Measurements from ENCODE around the gene CLCN3.
"Not testable (repeated sequence)": the region's sequence is repeated elsewhere in the genome, so short reads cannot be mapped to it uniquely, and the experiment has no call there.

The CLCN3 gene

DNA sequence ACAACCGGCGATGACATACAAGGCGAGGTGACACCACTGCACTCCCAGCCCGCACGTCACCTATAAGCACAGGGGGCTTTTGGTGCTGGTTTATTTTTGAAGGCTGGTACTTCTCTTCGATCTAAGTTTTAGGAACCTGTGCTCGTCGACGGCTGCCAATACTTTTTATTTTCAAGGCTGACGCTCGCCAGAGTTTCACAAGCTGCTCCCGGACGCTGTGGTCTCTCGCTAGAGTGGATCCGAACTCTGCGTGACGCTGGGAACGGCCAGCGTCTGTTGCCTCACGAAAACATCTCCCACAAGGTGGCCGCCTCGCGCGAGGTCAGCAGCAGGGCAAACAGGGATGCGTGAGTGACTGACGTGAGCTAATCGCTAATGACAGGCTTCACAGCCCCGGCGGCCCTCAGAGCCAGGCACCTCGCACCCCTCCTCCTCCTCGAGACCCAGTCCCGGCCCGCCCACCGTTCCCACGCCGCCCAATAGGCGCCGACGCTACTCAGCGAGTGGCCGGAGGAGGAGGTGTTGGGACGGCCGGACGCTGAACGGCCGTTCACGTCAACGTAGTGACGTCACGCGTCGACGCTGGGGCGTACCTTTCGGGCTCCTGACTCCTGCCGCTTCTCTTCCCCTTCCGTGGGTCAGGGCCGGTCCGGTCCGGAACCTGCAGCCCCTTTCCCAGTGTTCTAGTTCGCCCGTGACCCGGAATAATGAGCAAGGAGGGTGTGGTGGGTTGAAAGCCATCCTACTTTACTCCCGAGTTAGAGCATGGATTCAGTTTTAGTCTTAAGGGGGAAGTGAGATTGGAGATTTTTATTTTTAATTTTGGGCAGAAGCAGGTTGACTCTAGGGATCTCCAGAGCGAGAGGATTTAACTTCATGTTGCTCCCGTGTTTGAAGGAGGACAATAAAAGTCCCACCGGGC lies at the start of gene CLCN3:
TSS of gene CLCN3 (plus strand) at position 621 of the 922 bp plus-strand sequence. CDS start 15,351 bp downstream, outside the sequence.
- peaks cover 3% of the 10 kb centered on the region for H3K27me3 Mint-ChIP-seq (ENCODE audit: low read depth, poor library complexity)
- peak within 1 kb of the TSS; percentile 99 for H3K4me3 Mint-ChIP-seq
- H3K36me3 Mint-ChIP-seq (ENCODE audit: low read depth), result no peaks in the 10 kb centered on the region
- H3K4me1 Mint-ChIP-seq, result peaks cover 40% of the 10 kb centered on the region
- peak within 1 kb of the TSS; percentile 99 for H3K27ac Mint-ChIP-seq
- TF ChIP-seq, protein P1, sequence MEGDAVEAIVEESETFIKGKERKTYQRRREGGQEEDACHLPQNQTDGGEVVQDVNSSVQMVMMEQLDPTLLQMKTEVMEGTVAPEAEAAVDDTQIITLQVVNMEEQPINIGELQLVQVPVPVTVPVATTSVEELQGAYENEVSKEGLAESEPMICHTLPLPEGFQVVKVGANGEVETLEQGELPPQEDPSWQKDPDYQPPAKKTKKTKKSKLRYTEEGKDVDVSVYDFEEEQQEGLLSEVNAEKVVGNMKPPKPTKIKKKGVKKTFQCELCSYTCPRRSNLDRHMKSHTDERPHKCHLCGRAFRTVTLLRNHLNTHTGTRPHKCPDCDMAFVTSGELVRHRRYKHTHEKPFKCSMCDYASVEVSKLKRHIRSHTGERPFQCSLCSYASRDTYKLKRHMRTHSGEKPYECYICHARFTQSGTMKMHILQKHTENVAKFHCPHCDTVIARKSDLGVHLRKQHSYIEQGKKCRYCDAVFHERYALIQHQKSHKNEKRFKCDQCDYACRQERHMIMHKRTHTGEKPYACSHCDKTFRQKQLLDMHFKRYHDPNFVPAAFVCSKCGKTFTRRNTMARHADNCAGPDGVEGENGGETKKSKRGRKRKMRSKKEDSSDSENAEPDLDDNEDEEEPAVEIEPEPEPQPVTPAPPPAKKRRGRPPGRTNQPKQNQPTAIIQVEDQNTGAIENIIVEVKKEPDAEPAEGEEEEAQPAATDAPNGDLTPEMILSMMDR (IDR thresholded peaks at IDR 0.05), result no peak
- H3K9me3 Mint-ChIP-seq, result no peaks in the 10 kb centered on the region
- DNase-seq, result peak; percentile 96

DNA sequence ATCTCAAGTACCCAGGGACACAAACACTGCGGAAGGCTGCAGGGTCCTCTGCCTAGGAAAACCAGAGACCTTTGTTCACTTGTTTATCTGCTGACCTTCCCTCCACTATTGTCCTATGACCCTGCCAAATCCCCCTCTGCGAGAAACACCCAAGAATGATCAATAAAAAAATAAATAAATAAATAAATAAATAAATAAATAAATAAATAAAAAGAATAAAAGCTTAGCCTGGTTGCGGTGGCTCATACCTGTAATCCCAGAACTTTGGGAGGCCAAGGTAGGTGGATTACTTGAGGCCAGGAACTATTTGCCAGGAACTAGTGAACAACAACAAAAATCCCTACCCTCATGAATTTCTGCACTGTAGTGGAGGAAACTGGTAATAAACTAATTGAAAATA lies 49.4 kb upstream of the CLCN3 start:
- not testable (repeated sequence) for H3K4me1 Mint-ChIP-seq; H3K4me3 Mint-ChIP-seq; H3K9me3 Mint-ChIP-seq; H3K27ac Mint-ChIP-seq; H3K27me3 Mint-ChIP-seq (ENCODE audit: low read depth, poor library complexity); DNase-seq
- H3K36me3 Mint-ChIP-seq (ENCODE audit: low read depth), result peaks cover 52% of the 10 kb centered on the region

DNA sequence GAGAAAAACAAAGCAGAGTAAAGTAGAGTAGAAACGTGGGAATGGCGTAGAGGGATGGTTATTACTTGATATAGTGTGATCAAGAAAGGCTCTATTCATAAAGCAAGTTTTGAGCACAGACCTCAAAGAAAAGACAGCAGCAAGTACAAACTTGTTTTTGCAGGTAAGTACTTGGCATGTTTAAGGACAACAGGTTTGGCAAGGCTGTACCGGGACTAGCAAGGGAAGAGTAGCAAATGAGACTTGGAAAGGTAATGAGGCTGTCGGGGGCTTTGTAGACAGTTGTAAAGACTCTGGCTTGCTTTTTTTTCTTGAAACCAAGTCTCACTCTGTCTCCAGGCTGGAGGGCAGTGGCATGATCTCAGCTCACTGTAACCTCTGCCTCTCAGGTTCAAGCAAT lies 48.9 kb upstream of the CLCN3 start:
- TF ChIP-seq, protein P1 (IDR thresholded peaks at IDR 0.05), result no peak
- H3K27me3 Mint-ChIP-seq (ENCODE audit: low read depth, poor library complexity), result no peaks in the 10 kb centered on the region
- no peaks in the 10 kb centered on the region for H3K4me1 Mint-ChIP-seq
- H3K27ac Mint-ChIP-seq, result no peak overlapping the region
- no peak for DNase-seq
- peaks cover 4% of the 10 kb centered on the region for H3K9me3 Mint-ChIP-seq
- H3K4me3 Mint-ChIP-seq, result no peak overlapping the region
- H3K36me3 Mint-ChIP-seq (ENCODE audit: low read depth), result peaks cover 56% of the 10 kb centered on the region

DNA sequence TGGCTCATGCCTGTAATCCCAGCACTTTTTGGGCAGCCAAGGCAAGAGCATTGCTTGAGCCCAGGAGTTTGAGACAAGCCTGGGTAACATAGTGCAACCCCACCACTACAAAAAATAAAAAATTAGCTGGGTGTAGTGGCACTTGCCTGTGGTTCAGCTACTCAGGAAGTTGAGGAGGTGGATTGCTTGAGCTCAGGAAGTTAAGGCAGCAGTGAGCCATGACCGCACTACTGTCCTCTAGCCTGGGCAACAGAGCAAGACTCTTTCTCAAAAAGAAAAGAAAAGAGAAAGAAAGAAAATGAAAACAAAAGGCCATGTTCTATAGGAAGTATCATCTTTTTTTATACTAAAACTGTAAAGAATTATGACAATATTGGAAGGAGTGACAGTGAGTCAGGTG lies 46.5 kb upstream of the CLCN3 start:
- TF ChIP-seq, protein P1 (IDR thresholded peaks at IDR 0.05), result no peak
- DNase-seq, result no peak
- H3K4me3 Mint-ChIP-seq, result no peak overlapping the region
- H3K4me1 Mint-ChIP-seq, result no peaks in the 10 kb centered on the region
- peaks cover 58% of the 10 kb centered on the region for H3K36me3 Mint-ChIP-seq (ENCODE audit: low read depth)
- H3K9me3 Mint-ChIP-seq, result peaks cover 4% of the 10 kb centered on the region
- no peaks in the 10 kb centered on the region for H3K27me3 Mint-ChIP-seq (ENCODE audit: low read depth, poor library complexity)
- no peak overlapping the region for H3K27ac Mint-ChIP-seq

DNA sequence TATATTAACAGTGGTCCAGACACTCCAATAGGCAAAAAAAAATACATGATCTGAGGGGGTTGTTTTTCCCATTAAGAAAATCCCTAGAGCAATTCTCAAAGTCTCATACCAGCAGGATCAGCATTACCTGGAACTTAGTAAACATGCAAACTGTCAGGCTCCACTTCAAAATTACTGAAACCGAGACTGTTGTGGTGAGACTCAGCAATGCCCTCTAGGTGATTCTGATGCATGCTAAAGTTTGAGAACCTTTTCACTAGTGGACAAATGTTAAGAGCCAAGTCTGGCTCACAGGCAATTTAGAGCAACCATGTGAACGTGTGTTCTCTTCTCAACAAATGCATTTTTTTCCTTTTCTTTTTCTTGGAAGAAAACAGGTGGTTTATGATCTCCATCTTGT lies 38.2 kb upstream of the CLCN3 start:
- H3K27me3 Mint-ChIP-seq (ENCODE audit: low read depth, poor library complexity), result no peaks in the 10 kb centered on the region
- no peak for DNase-seq
- H3K36me3 Mint-ChIP-seq (ENCODE audit: low read depth), result peaks cover 37% of the 10 kb centered on the region
- no peaks in the 10 kb centered on the region for H3K4me1 Mint-ChIP-seq
- no peaks in the 10 kb centered on the region for H3K9me3 Mint-ChIP-seq
- TF ChIP-seq, protein P1 (IDR thresholded peaks at IDR 0.05), result no peak
- no peak overlapping the region for H3K4me3 Mint-ChIP-seq
- H3K27ac Mint-ChIP-seq, result no peak overlapping the region

DNA sequence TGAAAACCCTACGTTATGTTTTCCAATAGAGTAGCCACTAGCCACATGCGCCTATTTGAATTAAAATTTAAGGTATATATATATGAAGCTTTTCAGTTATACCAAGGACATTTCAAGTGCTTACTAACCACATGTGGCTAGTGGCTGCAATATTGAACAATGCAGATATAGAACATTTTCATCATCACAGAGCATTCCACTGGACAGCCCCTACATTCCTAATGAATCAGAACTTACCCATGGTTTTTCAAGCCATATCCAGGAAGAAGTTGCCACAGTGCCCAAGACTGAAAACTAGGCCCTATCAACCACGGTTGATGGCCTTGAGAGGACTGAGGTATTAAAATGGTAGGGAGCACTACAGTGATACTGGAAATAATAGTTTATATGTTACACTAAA lies 37.7 kb upstream of the CLCN3 start:
- H3K4me3 Mint-ChIP-seq, result no peak overlapping the region
- DNase-seq, result no peak
- H3K9me3 Mint-ChIP-seq, result no peaks in the 10 kb centered on the region
- no peaks in the 10 kb centered on the region for H3K4me1 Mint-ChIP-seq
- H3K27ac Mint-ChIP-seq, result no peak overlapping the region
- no peaks in the 10 kb centered on the region for H3K27me3 Mint-ChIP-seq (ENCODE audit: low read depth, poor library complexity)
- H3K36me3 Mint-ChIP-seq (ENCODE audit: low read depth), result peaks cover 37% of the 10 kb centered on the region
- TF ChIP-seq, protein P1 (IDR thresholded peaks at IDR 0.05), result no peak

Measured in nephron progenitor cell (in vitro differentiated cells).